ENCODE data around the gene STK32C. TPM values are rescaled to one million over a fixed set of nuclear protein-coding genes. Genes with fewer than 3 reads are reported as not detected.
"Not testable (repeated sequence)": the region's sequence is repeated elsewhere in the genome, so short reads cannot be mapped to it uniquely, and the experiment has no call there.

The STK32C gene
- total RNA-seq, 4 donors from 2014 or later, result 4.8 to 6.4 (median 5.7) TPM

GRCh38 chr10:132225073-132225848 is 82.5 kb downstream of the STK32C start:
- WGBS, 2 donors, result 90 to 91% methylated on average over 22 to 24 of the region's 25 CpGs

GRCh38 chr10:132224343-132225072 is 83.2 kb downstream of the STK32C start:
- intact Hi-C loops (cut with DNase I; ENCODE audit: low total_unique reads), result loop anchor here (5.0 kb wide), 2 partner anchors 128 to 233 kb away; no protein-coding TSS in a partner anchor
- no peak overlapping the region for H3K4me3 ChIP-seq (ENCODE audit: low read depth, poor library complexity, severe bottlenecking)
- DNase-seq (ENCODE audit: low spot score in 2 of 2), result no peak
- no peak for TF ChIP-seq POLR2A (IDR thresholded peaks at IDR 0.05)
- TF ChIP-seq CTCF (IDR thresholded peaks at IDR 0.05), result no peak
- 88% methylated on average over 11 to 15 of the region's 20 CpGs for WGBS, 2 donors

More at GRCh38 chr10:132225073-132225848, 82.5 kb downstream of the STK32C start:
- TF ChIP-seq POLR2A (IDR thresholded peaks at IDR 0.05), result no peak
- no peak for TF ChIP-seq CTCF (IDR thresholded peaks at IDR 0.05)
- intact Hi-C loops (cut with DNase I; ENCODE audit: low total_unique reads), result no loop called here
- DNase-seq (ENCODE audit: low spot score in 2 of 2), result no peak
- no peak overlapping the region for H3K4me3 ChIP-seq (ENCODE audit: low read depth, poor library complexity, severe bottlenecking)

GRCh38 chr10:132223611-132224342 is 84.0 kb downstream of the STK32C start:
- no peak for DNase-seq (ENCODE audit: low spot score in 2 of 2)
- TF ChIP-seq CTCF (IDR thresholded peaks at IDR 0.05) (no peak), POLR2A (IDR thresholded peaks at IDR 0.05) (no peak)
- 68 to 78% methylated on average over 15 to 16 of the region's 23 CpGs for WGBS, 2 donors
- no peak overlapping the region for H3K4me3 ChIP-seq (ENCODE audit: low read depth, poor library complexity, severe bottlenecking)
- intact Hi-C loops (cut with DNase I; ENCODE audit: low total_unique reads), result loop anchor here (5.0 kb wide), 2 partner anchors 129 to 234 kb away; no protein-coding TSS in a partner anchor

GRCh38 chr10:132223156-132223590 is 84.6 kb downstream of the STK32C start:
- no peak overlapping the region for H3K4me3 ChIP-seq (ENCODE audit: low read depth, poor library complexity, severe bottlenecking)
- WGBS, 2 donors, result 27 to 89% methylated on average over 6 to 7 of the region's 16 CpGs
- intact Hi-C loops (cut with DNase I; ENCODE audit: low total_unique reads), result loop anchor here (5.0 kb wide), 2 partner anchors 129 to 234 kb away; no protein-coding TSS in a partner anchor
- TF ChIP-seq POLR2A (IDR thresholded peaks at IDR 0.05) (no peak), CTCF (IDR thresholded peaks at IDR 0.05) (peak in 1 of 3 donors; percentile 90)
- DNase-seq (ENCODE audit: low spot score in 2 of 2), result peak; percentile 67 to 94

GRCh38 chr10:132222726-132223125 is 85.0 kb downstream of the STK32C start:
- TF ChIP-seq CTCF (IDR thresholded peaks at IDR 0.05), result no peak
- TF ChIP-seq POLR2A (IDR thresholded peaks at IDR 0.05), result no peak
- 67 to 70% methylated on average over 6 to 21 of the region's 21 CpGs for WGBS, 2 donors
- DNase-seq (ENCODE audit: low spot score in 2 of 2), result no peak
- H3K4me3 ChIP-seq (ENCODE audit: low read depth, poor library complexity, severe bottlenecking), result no peak overlapping the region
- intact Hi-C loops (cut with DNase I; ENCODE audit: low total_unique reads), result loop anchor here (5.0 kb wide), 2 partner anchors 130 to 235 kb away; no protein-coding TSS in a partner anchor

GRCh38 chr10:132220996-132221395 is 86.8 kb downstream of the STK32C start:
- 90 to 92% methylated on average over 16 to 18 of the region's 18 CpGs for WGBS, 2 donors
- intact Hi-C loops (cut with DNase I; ENCODE audit: low total_unique reads), result loop anchor here (5.0 kb wide), 2 partner anchors 131 to 236 kb away; no protein-coding TSS in a partner anchor
- not testable (repeated sequence) for DNase-seq (ENCODE audit: low spot score in 2 of 2); H3K4me3 ChIP-seq (ENCODE audit: low read depth, poor library complexity, severe bottlenecking)
